Left lung (tissue), 10 donors: Measurements from ENCODE around the gene FN1. TPM values are rescaled to one million over a fixed set of nuclear protein-coding genes. Genes with fewer than 3 reads are reported as not detected.

Experiments
- ATAC-seq: fragments of 200-7000 bp; cut with Tn5 transposase; one replicate; pipeline ENCODE4 v1.9.1; 2020; ENCODE audit warnings: moderate library complexity
- DNase-seq, 4 donors: peaks; one replicate each; pipeline ENCODE4 v3.0.0-alpha.2; 2013 to 2020
- H3K27ac ChIP-seq, 2 donors: fragments of 200-600 bp; sonication (generic) in 1 of 2; one replicate each; pipeline versions ENCODE4 v1.5.0 to v1.8.0; 2020 to 2021
- H3K27me3 ChIP-seq, 2 donors: fragments of 200-600 bp; sonication (generic) in 1 of 2; one replicate each; pipeline versions ENCODE4 v1.5.0 to v1.8.0; 2020 to 2021
- H3K36me3 ChIP-seq, 2 donors: fragments of 200-600 bp; sonication (generic) in 1 of 2; one replicate each; pipeline versions ENCODE4 v1.5.0 to v1.8.0; 2020 to 2021
- H3K4me1 ChIP-seq, 2 donors: fragments of 200-600 bp; one replicate each; pipeline ENCODE4 v1.8.0; 2021
- H3K4me3 ChIP-seq, 2 donors: fragments of 200-600 bp; sonication (generic) in 1 of 2; one replicate each; pipeline versions ENCODE4 v1.5.0 to v1.8.0; 2020 to 2021; ENCODE audit warnings: mild to moderate bottlenecking in 1 of 2
- H3K9me3 ChIP-seq, 2 donors: fragments of 200-600 bp; sonication (generic) in 1 of 2; one replicate each; pipeline versions ENCODE4 v1.5.0 to v1.8.0; 2020 to 2021
- CTCF ChIP-seq, 2 donors: fragments of 200-600 bp; sonication (generic) in 1 of 2; IDR thresholded peaks; one replicate each; pipeline versions ENCODE4 v1.5.0 to v1.8.0; 2021; ENCODE audit warnings: antibody characterized with exemption in 2 of 2
- intact Hi-C, 2 donors: fragments of 100-400 bp; cut with DNase I; formaldehyde crosslinking; loops; one replicate each; pipeline versions ENCODE4 v1.11.2 to v1.14.2; 2022
- polyA plus RNA-seq, 6 donors: library from polyadenylated mRNA; unstranded; fragments of 120-200 nt; gene quantifications; one replicate each; pipeline ENCODE4 v1.2.1, GENCODE V29; 2013; ENCODE audit not compliant: insufficient read length in 6 of 6
- total RNA-seq, 2 donors: library from RNA; stranded (reverse); fragmentation: NEBNext Ultra II Directional; extraction: Animal tissue kit (Norgen Biotek cat#: 25700); gene quantifications; one replicate each; pipeline ENCODE4 v1.2.1, GENCODE V29; 2021
- donor health status: DM: no; HTN: yes; CAD: no.
- donor health status: DM: no; HTN: no; CAD: no.

FN1 gene
- total and polyA plus RNA-seq, 8 donors = 1,663 to 3,073 (median 1,855) TPM

DNA sequence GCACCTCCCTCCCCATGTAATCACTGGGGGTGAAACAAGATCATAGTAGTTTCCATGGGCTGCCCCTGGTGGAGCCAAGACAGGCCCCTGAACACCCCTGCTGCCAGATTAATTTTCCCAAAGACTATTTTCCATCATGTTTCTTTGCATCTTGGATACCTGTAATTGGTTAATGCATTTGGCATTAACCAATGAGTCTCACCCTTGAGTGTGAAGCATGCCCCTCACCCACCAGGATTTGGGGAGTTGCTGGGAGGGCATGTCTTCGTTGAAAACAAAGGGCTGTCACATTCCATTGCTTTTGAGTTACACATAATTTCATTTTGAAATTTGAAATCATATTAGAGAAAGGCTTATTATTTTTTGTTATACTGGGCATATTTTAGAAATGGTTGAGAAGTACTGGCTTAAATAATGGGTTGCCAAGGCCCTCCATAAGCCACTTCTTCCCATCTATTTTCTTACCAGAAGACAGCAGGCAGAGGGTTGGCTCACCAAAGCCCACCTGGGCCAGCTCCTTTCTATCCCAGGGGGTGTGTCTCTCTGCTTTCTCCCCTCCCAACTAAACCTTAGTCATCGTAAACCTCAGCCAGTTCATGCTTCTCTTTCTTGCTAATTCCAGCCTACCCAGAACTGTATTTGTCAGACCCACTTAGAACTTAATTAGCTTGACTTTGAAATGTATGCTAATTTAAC, 72.3 kb downstream of the FN1 start:
- H3K4me1 ChIP-seq = no peaks in the 10 kb centered on the region
- DNase-seq = no peak
- ATAC-seq = no peak
- no peak overlapping the region for H3K27ac ChIP-seq
- H3K27me3 ChIP-seq = no peaks in the 10 kb centered on the region
- H3K9me3 ChIP-seq = no peaks in the 10 kb centered on the region
- peaks cover 1 to 70% of the 10 kb centered on the region in 2 donors for H3K36me3 ChIP-seq
- intact Hi-C loops = no loop called here
- H3K4me3 ChIP-seq = no peak overlapping the region
- TF ChIP-seq CTCF (IDR thresholded peaks at IDR 0.05) = no peak

DNA sequence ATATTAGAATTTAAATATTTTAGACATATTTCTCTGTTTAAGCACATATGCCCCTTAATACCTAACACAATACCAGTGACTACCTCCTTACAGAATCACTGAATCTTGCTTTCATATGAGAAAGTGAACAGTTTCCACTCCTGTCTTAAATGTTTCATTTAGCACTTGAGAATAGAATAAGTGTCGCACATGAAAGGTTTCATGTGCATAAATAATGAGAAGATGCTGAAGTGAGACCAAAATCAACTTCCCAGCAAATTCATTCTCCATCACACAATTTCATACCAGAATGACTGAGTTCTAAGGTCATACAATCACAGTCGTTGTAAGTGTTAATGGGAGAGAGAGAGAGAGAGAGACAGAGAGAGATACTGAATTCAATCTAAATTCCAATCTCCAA, 72.8 kb downstream of the FN1 start:
- intact Hi-C loops = no loop called here
- Histone ChIP-seq H3K9me3 (no peaks in the 10 kb centered on the region), H3K36me3 (peaks cover 0 to 64% of the 10 kb centered on the region in 2 donors), H3K4me3 (no peak overlapping the region), H3K27ac (no peak overlapping the region), H3K27me3 (no peaks in the 10 kb centered on the region), H3K4me1 (no peaks in the 10 kb centered on the region)
- DNase-seq (no peak), ATAC-seq (no peak)
- no peak for TF ChIP-seq CTCF (IDR thresholded peaks at IDR 0.05)

GRCh38 chr2:215362562-215362904, 73.3 kb downstream of the FN1 start:
- Histone ChIP-seq H3K9me3 (no peaks in the 10 kb centered on the region), H3K27me3 (no peaks in the 10 kb centered on the region), H3K36me3 (peaks cover 0 to 63% of the 10 kb centered on the region in 2 donors), H3K27ac (no peak overlapping the region), H3K4me1 (no peaks in the 10 kb centered on the region), H3K4me3 (no peak overlapping the region)
- no peak for TF ChIP-seq CTCF (IDR thresholded peaks at IDR 0.05)
- ATAC-seq (no peak), DNase-seq (no peak)
- intact Hi-C loops = no loop called here

DNA sequence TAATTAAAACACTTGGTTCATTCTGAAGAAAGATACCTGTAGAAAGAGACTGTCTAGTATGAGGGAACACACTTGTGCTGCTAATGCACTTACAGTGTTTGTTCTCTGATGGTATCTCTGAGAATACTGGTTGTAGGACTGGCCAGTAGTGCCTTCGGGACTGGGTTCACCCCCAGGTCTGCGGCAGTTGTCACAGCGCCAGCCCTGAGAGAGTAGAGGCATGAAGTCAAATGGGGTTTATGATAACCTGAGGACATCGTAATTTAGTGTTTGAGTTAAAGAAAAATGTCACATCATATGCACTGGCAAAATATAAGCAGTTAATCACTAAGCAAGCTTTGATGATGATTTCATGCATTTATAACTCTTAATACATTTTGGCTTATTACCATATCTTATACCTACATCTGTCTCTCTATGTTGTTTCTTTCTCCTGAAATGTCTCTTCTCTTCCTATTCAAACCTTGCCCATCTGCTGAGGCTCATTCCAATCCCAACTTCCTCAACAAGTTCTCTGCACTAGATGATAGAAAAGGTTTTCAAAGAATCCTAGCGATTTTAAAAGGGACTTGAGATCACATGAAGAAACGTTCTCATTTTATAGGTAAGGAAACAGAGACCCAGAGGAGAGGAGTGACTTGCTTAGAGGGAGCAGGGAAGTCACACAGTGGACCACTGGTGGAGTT, 73.8 kb downstream of the FN1 start:
- H3K4me1 ChIP-seq = no peaks in the 10 kb centered on the region
- no peaks in the 10 kb centered on the region for H3K27me3 ChIP-seq
- intact Hi-C loops = no loop called here
- no peak overlapping the region for H3K27ac ChIP-seq
- ATAC-seq (no peak), DNase-seq (no peak)
- no peak for TF ChIP-seq CTCF (IDR thresholded peaks at IDR 0.05)
- peaks cover 0 to 61% of the 10 kb centered on the region in 2 donors for H3K36me3 ChIP-seq
- H3K9me3 ChIP-seq = no peaks in the 10 kb centered on the region
- no peak overlapping the region for H3K4me3 ChIP-seq

DNA sequence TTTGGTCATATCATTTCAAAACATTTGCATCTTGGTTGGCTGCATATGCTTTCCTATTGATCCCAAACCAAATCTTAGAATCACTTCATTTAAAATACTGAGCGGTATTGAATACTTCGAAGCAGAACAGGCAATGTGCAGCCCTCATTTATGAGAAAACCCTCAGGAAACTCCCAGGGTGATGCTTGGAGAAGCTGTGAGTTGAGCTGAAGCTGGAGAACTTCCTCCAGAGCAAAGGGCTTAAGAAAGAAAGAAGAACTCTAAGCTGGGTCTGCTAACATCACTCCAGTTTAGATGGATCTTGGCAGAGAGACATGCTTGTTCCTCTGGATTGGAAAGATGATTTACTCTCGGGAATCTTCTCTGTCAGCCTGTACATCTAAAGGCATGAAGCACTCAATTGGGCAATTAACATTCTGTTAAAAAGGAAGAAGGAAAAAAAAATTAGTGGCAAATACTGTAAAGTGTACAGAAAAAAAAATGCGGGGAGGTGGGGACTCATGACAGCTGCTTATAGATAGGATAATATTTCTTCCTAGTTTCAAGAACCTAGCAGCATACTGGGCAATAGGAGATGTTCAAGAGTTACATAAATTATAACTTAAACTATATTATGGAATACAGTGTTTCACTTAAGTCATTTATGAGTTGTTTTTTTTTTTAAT, 74.5 kb downstream of the FN1 start:
- peaks cover 0 to 54% of the 10 kb centered on the region in 2 donors for H3K36me3 ChIP-seq
- intact Hi-C loops = no loop called here

More for the DNA sequence above, 74.5 kb downstream of the FN1 start:
- H3K27me3 ChIP-seq = no peaks in the 10 kb centered on the region
- H3K9me3 ChIP-seq = no peaks in the 10 kb centered on the region
- ATAC-seq (no peak), DNase-seq (no peak)
- H3K27ac ChIP-seq = no peak overlapping the region
- H3K4me3 ChIP-seq = no peak overlapping the region
- no peak for TF ChIP-seq CTCF (IDR thresholded peaks at IDR 0.05)
- no peaks in the 10 kb centered on the region for H3K4me1 ChIP-seq
